Measurements from ENCODE around the gene ATP2B2. TPM values are rescaled to one million over a fixed set of nuclear protein-coding genes. Genes with fewer than 3 reads are reported as not detected.

ATP2B2 gene
- total and polyA plus RNA-seq, 10 of the 15 experiments (the other 5 are each of a cell fraction or from before 2014, with no cell fraction given), result 0.04 TPM; not detected in 9

DNA sequence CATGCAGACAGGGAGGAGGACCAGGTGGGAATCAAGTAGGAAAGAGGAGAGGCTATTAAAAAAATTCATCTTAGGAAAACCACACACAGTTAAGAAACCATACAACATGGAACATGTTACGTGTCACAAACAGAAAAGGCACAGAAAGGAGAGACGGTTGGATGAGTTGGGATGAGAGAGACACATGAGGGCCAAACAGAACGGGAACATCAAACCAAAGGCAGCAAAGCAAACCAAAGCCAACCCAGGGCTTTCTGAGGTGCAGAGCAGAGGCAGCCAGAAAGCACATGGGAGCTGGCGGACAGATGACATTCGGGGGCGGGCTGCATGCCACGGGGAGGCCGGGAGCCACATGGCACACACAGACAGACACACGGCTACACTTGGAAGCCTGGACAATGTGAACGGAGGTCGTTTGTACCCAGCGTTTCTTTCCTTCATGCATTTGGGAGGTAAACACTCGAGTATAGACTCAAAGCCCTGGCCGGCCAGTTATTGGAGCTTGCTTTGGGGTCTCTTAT lies 175.8 kb downstream of the ATP2B2 start (continued):
- TF ChIP-seq CTCF (IDR thresholded peaks at IDR 0.05 in 2 of 3, conservative IDR thresholded peaks at IDR 0.05 in 1 of 3; ENCODE audit: control insufficient read depth in 2 of 3, extremely low read depth in 1 of 3, insufficient read depth in 1 of 3, low read depth in 3 of 3, low read length in 3 of 3) (no peak), SP1 (IDR thresholded peaks at IDR 0.05; ENCODE audit: low read depth, low read length) (no peak), MYC (IDR thresholded peaks at IDR 0.05; ENCODE audit: insufficient read depth, insufficient read length, insufficient replicate concordance, low read length, severe bottlenecking) (no peak), JUNB (IDR thresholded peaks at IDR 0.05) (no peak), ZNF384 (IDR thresholded peaks at IDR 0.05; ENCODE audit: borderline replicate concordance, low read depth, low read length) (no peak), POLR2AphosphoS5 (IDR thresholded peaks at IDR 0.05; ENCODE audit: low read length) (no peak)
- TF ChIP-seq, protein P1, sequence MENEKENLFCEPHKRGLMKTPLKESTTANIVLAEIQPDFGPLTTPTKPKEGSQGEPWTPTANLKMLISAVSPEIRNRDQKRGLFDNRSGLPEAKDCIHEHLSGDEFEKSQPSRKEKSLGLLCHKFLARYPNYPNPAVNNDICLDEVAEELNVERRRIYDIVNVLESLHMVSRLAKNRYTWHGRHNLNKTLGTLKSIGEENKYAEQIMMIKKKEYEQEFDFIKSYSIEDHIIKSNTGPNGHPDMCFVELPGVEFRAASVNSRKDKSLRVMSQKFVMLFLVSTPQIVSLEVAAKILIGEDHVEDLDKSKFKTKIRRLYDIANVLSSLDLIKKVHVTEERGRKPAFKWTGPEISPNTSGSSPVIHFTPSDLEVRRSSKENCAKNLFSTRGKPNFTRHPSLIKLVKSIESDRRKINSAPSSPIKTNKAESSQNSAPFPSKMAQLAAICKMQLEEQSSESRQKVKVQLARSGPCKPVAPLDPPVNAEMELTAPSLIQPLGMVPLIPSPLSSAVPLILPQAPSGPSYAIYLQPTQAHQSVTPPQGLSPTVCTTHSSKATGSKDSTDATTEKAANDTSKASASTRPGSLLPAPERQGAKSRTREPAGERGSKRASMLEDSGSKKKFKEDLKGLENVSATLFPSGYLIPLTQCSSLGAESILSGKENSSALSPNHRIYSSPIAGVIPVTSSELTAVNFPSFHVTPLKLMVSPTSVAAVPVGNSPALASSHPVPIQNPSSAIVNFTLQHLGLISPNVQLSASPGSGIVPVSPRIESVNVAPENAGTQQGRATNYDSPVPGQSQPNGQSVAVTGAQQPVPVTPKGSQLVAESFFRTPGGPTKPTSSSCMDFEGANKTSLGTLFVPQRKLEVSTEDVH (IDR thresholded peaks at IDR 0.05; ENCODE audit: low read depth, partially characterized antibody), result no peak
- TF ChIP-seq, protein P2, sequence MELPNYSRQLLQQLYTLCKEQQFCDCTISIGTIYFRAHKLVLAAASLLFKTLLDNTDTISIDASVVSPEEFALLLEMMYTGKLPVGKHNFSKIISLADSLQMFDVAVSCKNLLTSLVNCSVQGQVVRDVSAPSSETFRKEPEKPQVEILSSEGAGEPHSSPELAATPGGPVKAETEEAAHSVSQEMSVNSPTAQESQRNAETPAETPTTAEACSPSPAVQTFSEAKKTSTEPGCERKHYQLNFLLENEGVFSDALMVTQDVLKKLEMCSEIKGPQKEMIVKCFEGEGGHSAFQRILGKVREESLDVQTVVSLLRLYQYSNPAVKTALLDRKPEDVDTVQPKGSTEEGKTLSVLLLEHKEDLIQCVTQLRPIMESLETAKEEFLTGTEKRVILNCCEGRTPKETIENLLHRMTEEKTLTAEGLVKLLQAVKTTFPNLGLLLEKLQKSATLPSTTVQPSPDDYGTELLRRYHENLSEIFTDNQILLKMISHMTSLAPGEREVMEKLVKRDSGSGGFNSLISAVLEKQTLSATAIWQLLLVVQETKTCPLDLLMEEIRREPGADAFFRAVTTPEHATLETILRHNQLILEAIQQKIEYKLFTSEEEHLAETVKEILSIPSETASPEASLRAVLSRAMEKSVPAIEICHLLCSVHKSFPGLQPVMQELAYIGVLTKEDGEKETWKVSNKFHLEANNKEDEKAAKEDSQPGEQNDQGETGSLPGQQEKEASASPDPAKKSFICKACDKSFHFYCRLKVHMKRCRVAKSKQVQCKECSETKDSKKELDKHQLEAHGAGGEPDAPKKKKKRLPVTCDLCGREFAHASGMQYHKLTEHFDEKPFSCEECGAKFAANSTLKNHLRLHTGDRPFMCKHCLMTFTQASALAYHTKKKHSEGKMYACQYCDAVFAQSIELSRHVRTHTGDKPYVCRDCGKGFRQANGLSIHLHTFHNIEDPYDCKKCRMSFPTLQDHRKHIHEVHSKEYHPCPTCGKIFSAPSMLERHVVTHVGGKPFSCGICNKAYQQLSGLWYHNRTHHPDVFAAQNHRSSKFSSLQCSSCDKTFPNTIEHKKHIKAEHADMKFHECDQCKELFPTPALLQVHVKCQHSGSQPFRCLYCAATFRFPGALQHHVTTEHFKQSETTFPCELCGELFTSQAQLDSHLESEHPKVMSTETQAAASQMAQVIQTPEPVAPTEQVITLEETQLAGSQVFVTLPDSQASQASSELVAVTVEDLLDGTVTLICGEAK (IDR thresholded peaks at IDR 0.05; ENCODE audit: borderline replicate concordance), result no peak
